ENCODE data around the gene SCMH1. TPM values are rescaled to one million over a fixed set of nuclear protein-coding genes. Genes with fewer than 3 reads are reported as not detected.

SCMH1 gene
- total RNA-seq, 1 experiment from 2014 or later = 19.4 TPM

GRCh38 chr1:40980453-40981121, 261.5 kb downstream of the SCMH1 start (continued):
- TF ChIP-seq, protein P1, sequence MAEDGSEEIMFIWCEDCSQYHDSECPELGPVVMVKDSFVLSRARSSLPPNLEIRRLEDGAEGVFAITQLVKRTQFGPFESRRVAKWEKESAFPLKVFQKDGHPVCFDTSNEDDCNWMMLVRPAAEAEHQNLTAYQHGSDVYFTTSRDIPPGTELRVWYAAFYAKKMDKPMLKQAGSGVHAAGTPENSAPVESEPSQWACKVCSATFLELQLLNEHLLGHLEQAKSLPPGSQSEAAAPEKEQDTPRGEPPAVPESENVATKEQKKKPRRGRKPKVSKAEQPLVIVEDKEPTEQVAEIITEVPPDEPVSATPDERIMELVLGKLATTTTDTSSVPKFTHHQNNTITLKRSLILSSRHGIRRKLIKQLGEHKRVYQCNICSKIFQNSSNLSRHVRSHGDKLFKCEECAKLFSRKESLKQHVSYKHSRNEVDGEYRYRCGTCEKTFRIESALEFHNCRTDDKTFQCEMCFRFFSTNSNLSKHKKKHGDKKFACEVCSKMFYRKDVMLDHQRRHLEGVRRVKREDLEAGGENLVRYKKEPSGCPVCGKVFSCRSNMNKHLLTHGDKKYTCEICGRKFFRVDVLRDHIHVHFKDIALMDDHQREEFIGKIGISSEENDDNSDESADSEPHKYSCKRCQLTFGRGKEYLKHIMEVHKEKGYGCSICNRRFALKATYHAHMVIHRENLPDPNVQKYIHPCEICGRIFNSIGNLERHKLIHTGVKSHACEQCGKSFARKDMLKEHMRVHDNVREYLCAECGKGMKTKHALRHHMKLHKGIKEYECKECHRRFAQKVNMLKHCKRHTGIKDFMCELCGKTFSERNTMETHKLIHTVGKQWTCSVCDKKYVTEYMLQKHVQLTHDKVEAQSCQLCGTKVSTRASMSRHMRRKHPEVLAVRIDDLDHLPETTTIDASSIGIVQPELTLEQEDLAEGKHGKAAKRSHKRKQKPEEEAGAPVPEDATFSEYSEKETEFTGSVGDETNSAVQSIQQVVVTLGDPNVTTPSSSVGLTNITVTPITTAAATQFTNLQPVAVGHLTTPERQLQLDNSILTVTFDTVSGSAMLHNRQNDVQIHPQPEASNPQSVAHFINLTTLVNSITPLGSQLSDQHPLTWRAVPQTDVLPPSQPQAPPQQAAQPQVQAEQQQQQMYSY (CRISPR knock-in tag; IDR thresholded peaks at IDR 0.05) = no peak
- TF ChIP-seq, protein P2, sequence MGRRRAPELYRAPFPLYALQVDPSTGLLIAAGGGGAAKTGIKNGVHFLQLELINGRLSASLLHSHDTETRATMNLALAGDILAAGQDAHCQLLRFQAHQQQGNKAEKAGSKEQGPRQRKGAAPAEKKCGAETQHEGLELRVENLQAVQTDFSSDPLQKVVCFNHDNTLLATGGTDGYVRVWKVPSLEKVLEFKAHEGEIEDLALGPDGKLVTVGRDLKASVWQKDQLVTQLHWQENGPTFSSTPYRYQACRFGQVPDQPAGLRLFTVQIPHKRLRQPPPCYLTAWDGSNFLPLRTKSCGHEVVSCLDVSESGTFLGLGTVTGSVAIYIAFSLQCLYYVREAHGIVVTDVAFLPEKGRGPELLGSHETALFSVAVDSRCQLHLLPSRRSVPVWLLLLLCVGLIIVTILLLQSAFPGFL (CRISPR knock-in tag; IDR thresholded peaks at IDR 0.05; ENCODE audit: borderline replicate concordance) = no peak

DNA sequence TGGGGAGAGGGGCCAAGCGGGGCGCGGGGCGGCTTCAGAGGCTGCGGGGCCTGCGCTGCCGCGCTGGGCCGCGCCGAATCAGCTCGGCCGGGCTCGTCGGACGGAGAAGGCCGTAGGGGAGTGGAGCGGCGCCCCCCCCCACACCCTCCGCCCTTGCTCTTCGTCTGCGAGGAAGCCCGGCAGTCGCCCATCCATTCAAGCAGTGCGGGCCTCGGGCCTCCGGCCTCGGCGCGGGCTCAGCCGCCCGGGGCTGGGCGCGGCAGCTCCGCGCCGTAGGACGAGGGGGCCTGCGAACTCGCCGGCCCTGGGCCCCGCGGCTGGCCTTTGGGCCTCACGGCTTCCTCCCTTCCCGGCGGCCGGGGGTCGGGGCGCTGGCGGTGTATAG, 262.0 kb downstream of the SCMH1 start:
- Mint-ChIP-seq H3K9me3 (no peaks in the 10 kb centered on the region), H3K27ac (peak overlapping the region; percentile 76; the same call in 1 of the 2 replicates), H3K4me1 (peaks cover 23% of the 10 kb centered on the region), H3K36me3 (peaks cover 20% of the 10 kb centered on the region), H3K4me3 (peak overlapping the region; percentile 83), H3K27me3 (ENCODE audit: low read depth) (no peaks in the 10 kb centered on the region)
- DNase-seq (ENCODE audit: low spot score) (no peak), ATAC-seq (no peak)
- TF ChIP-seq RORB (CRISPR knock-in tag; IDR thresholded peaks at IDR 0.05) = no peak
- no peak for TF ChIP-seq KAT7 (CRISPR knock-in tag; IDR thresholded peaks at IDR 0.05; ENCODE audit: borderline replicate concordance)
- TF ChIP-seq, protein P3, sequence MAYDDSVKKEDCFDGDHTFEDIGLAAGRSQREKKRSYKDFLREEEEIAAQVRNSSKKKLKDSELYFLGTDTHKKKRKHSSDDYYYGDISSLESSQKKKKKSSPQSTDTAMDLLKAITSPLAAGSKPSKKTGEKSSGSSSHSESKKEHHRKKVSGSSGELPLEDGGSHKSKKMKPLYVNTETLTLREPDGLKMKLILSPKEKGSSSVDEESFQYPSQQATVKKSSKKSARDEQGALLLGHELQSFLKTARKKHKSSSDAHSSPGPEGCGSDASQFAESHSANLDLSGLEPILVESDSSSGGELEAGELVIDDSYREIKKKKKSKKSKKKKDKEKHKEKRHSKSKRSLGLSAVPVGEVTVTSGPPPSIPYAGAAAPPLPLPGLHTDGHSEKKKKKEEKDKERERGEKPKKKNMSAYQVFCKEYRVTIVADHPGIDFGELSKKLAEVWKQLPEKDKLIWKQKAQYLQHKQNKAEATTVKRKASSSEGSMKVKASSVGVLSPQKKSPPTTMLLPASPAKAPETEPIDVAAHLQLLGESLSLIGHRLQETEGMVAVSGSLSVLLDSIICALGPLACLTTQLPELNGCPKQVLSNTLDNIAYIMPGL (CRISPR knock-in tag; IDR thresholded peaks at IDR 0.05) = no peak
- POLR2A ChIA-PET = interaction anchor here (0.7 to 1.5 kb wide), 3 partner anchors 118 to 1586 kb away, joined by 3 to 11 read pairs (median 3); partner anchors contain the start of genes CITED4 and NFYC
- CTCF ChIA-PET = interaction anchor here (0.8 to 2.7 kb wide), 8 partner anchors 24 to 206 kb away, joined by 3 to 17 read pairs (median 6); partner anchors contain the start of genes CITED4 and SLFNL1

GRCh38 chr1:40979241-40980067, 262.7 kb downstream of the SCMH1 start, which contains the start of gene CTPS1:
TSS of gene CTPS1 (plus strand) at chr1:40979696. CDS start at chr1:40983291, 3,595 bp downstream.
- ChIA-PET CTCF (interaction anchor here (1.1 to 2.7 kb wide), 8 partner anchors 27 to 205 kb away, joined by 3 to 17 read pairs (median 6); partner anchors contain the start of genes CITED4 and SLFNL1), POLR2A (interaction anchor here (0.7 to 1.5 kb wide), 3 partner anchors 118 to 1587 kb away, joined by 3 to 11 read pairs (median 3); partner anchors contain the start of genes CITED4 and NFYC)
- no peaks in the 10 kb centered on the region for H3K27me3 Mint-ChIP-seq (ENCODE audit: low read depth)
- no peaks in the 10 kb centered on the region for H3K9me3 Mint-ChIP-seq
- H3K4me1 Mint-ChIP-seq = peaks cover 23% of the 10 kb centered on the region
- peak within 1 kb of the TSS; percentile 81 for H3K27ac Mint-ChIP-seq
- peaks cover 14% of the 10 kb centered on the region for H3K36me3 Mint-ChIP-seq
- peak within 1 kb of the TSS; percentile 83 for H3K4me3 Mint-ChIP-seq
- peak; percentile 87 for ATAC-seq
- DNase-seq (ENCODE audit: low spot score) = peak; percentile 94
- TF ChIP-seq, protein P4, sequence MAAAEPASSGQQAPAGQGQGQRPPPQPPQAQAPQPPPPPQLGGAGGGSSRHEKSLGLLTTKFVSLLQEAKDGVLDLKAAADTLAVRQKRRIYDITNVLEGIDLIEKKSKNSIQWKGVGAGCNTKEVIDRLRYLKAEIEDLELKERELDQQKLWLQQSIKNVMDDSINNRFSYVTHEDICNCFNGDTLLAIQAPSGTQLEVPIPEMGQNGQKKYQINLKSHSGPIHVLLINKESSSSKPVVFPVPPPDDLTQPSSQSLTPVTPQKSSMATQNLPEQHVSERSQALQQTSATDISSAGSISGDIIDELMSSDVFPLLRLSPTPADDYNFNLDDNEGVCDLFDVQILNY (CRISPR knock-in tag; IDR thresholded peaks at IDR 0.05) = peak; percentile 60
- TF ChIP-seq TCF7 (CRISPR knock-in tag; IDR thresholded peaks at IDR 0.05; ENCODE audit: low read depth) (0 out of 2 replicates have a peak, but pooled peaks have one; percentile 63), ATF1 (CRISPR knock-in tag; IDR thresholded peaks at IDR 0.05) (no peak), IRF1 (CRISPR knock-in tag; IDR thresholded peaks at IDR 0.05) (peak; percentile 77), ZNF263 (CRISPR knock-in tag; IDR thresholded peaks at IDR 0.05; ENCODE audit: low read depth) (peak; percentile 88; the same call in 1 of the 2 replicates), NFYB (CRISPR knock-in tag; conservative IDR thresholded peaks at IDR 0.05; ENCODE audit: low read depth) (peak; percentile 93), OVOL2 (CRISPR knock-in tag; IDR thresholded peaks at IDR 0.05; ENCODE audit: borderline replicate concordance) (no peak), ZNF396 (CRISPR knock-in tag; IDR thresholded peaks at IDR 0.05; ENCODE audit: borderline replicate concordance) (no peak), JAZF1 (CRISPR knock-in tag; IDR thresholded peaks at IDR 0.05) (no peak), SOX15 (CRISPR knock-in tag; IDR thresholded peaks at IDR 0.05) (no peak)
- TF ChIP-seq, protein P5, sequence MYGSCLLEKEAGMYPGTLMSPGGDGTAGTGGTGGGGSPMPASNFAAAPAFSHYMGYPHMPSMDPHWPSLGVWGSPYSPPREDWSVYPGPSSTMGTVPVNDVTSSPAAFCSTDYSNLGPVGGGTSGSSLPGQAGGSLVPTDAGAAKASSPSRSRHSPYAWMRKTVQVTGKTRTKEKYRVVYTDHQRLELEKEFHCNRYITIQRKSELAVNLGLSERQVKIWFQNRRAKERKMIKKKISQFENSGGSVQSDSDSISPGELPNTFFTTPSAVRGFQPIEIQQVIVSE (CRISPR knock-in tag; IDR thresholded peaks at IDR 0.05; ENCODE audit: borderline replicate concordance) = no peak
- TF ChIP-seq, protein P6, sequence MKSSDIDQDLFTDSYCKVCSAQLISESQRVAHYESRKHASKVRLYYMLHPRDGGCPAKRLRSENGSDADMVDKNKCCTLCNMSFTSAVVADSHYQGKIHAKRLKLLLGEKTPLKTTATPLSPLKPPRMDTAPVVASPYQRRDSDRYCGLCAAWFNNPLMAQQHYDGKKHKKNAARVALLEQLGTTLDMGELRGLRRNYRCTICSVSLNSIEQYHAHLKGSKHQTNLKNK (CRISPR knock-in tag; IDR thresholded peaks at IDR 0.05) = no peak
